GM12878 (cell line): ENCODE data around the gene EAF1. TPM values are rescaled to one million over a fixed set of nuclear protein-coding genes. Genes with fewer than 3 reads are reported as not detected.

Experiments
- ATAC-seq: fragments of 200-7000 bp; cut with Tn5 transposase; 3 replicates; pipeline ENCODE4 v1.9.1; 2020; ENCODE audit warnings: mild to moderate bottlenecking, moderate library complexity
- BruUV-seq: library from RNA; stranded (reverse); fragments of 400-500 nt; replicated peaks from 2 replicates; lab custom pipeline; 2021; lab: Mats Ljungman, UMichigan
- CTCF ChIA-PET: fragments of 300-600 bp; sonication (Branson Sonifier 250); formaldehyde crosslinking; extraction: SDS; loops from one replicate; lab custom pipeline; 2021; ENCODE audit warnings: inconsistent platforms; lab: Yijun Ruan, JAX
- POLR2A ChIA-PET: fragments of 350-600 bp; formaldehyde crosslinking; extraction: SDS; loops from one replicate; lab custom pipeline; 2021; ENCODE audit warnings: inconsistent platforms; lab: Charles Lee
- RAD21 ChIA-PET: fragments of 300-600 bp; sonication (Branson Sonifier 250); formaldehyde crosslinking; loops from one replicate; lab custom pipeline; 2023; ENCODE audit warnings: antibody characterized with exemption; ENCODE audit not compliant: unreplicated experiment; lab: Charles Lee
- SMC1A ChIA-PET: fragments of 300-600 bp; sonication (Branson Sonifier 250); formaldehyde crosslinking; loops from one replicate; lab custom pipeline; 2023; ENCODE audit not compliant: unreplicated experiment, uncharacterized antibody; lab: Charles Lee
- DNase-seq: peaks from one replicate; pipeline ENCODE4 v3.0.0-alpha.2; 2011; ENCODE audit warnings: low read depth, low spot score
- FAIRE-seq: peaks from 3 replicates; lab custom pipeline; 2011; peaks lifted over from hg19 to GRCh38; lab: Jason Lieb, UNC
- H2AFZ ChIP-seq: 2 replicates; pipeline ENCODE4 v1.6.0; 2011; ENCODE audit warnings: low read depth, low read length, control low read depth; ENCODE audit not compliant: control insufficient read depth
- H3K27ac ChIP-seq: 2 replicates; pipeline ENCODE4 v1.5.1; 2011; ENCODE audit warnings: control low read depth; ENCODE audit not compliant: control insufficient read depth, insufficient read depth
- H3K27me3 ChIP-seq, 2 experiments: replicated peaks in 1 of 2; 2 replicates each; pipeline versions ENCODE4 v1.6.0 to v1.6.1; 2011; ENCODE audit warnings: low read length in 1 of 2; ENCODE audit not compliant: control insufficient read depth in 2 of 2, insufficient read depth in 2 of 2
- H3K36me3 ChIP-seq, 2 experiments: 2 replicates each; pipeline ENCODE4 v1.5.1; 2011; ENCODE audit warnings: low read length in 1 of 2; ENCODE audit not compliant: control insufficient read depth in 2 of 2, insufficient read depth in 2 of 2
- H3K4me1 ChIP-seq: 2 replicates; pipeline ENCODE4 v1.6.1; 2011; ENCODE audit warnings: mild to moderate bottlenecking, low read length, moderate library complexity, mixed read lengths; ENCODE audit not compliant: control insufficient read depth, insufficient read depth
- H3K4me2 ChIP-seq: 2 replicates; pipeline ENCODE4 v1.6.0; 2011; ENCODE audit warnings: control low read depth; ENCODE audit not compliant: control insufficient read depth, insufficient read depth
- H3K4me3 ChIP-seq: fragments of 200-600 bp; sonication (generic); 2 replicates; pipeline ENCODE4 v1.5.1; 2016
- H3K79me2 ChIP-seq: 2 replicates; pipeline ENCODE4 v1.6.0; 2011; ENCODE audit warnings: low read length; ENCODE audit not compliant: control insufficient read depth, insufficient read depth
- H3K9ac ChIP-seq: 2 replicates; pipeline ENCODE4 v1.8.0; 2011; ENCODE audit warnings: low read length, control low read depth, mixed read lengths; ENCODE audit not compliant: control insufficient read depth, insufficient read depth
- H3K9me3 ChIP-seq: replicated peaks from 3 replicates; pipeline ENCODE4 v1.5.1; 2011; ENCODE audit warnings: mild to moderate bottlenecking, low read length; ENCODE audit not compliant: control insufficient read depth, insufficient read depth
- H4K20me1 ChIP-seq: 2 replicates; pipeline ENCODE4 v1.6.0; 2011; ENCODE audit not compliant: control insufficient read depth, insufficient read depth
- CTCF ChIP-seq, 3 experiments: IDR thresholded peaks in 2 of 3; conservative IDR thresholded peaks in 1 of 3; 2 replicates each; pipeline ENCODE4 v1.5.1; 2011; ENCODE audit warnings: low read depth in 3 of 3, low read length in 3 of 3, mild to moderate bottlenecking in 3 of 3, control low read depth in 2 of 3, moderate library complexity in 2 of 3, inconsistent platforms in 1 of 3, mixed read lengths in 1 of 3; ENCODE audit not compliant: control insufficient read depth in 2 of 3, insufficient read depth in 1 of 3; ENCODE audit errors: extremely low read depth in 1 of 3
- REST ChIP-seq: IDR thresholded peaks from 2 replicates; pipeline ENCODE4 v1.6.1; 2012; ENCODE audit warnings: mild to moderate bottlenecking, low read depth, low read length
- TBL1XR1 ChIP-seq: IDR thresholded peaks from 2 replicates; pipeline ENCODE4 v1.6.1; 2012; ENCODE audit warnings: low read depth, low read length, improper control_type of control experiment
- WGBS: methylation state at CpG from one replicate; pipeline ENCODE4 v1.1.6; 2016; ENCODE audit warnings: low lambda C conversion rate; ENCODE audit not compliant: insufficient replicate concordance, insufficient coverage; ENCODE audit errors: missing lambda C conversion rate; 5-methylcytosine and 5-hydroxymethylcytosine counted together
- in situ Hi-C: fragments of 300-500 bp; cut with MboI; formaldehyde crosslinking; loops from 9 replicates; pipeline ENCODE4 v1.14.3; 2018; ENCODE audit warnings: mixed read lengths
- intact Hi-C: fragments of 100-400 bp; cut with micrococcal nuclease; formaldehyde crosslinking; loops from one replicate; pipeline ENCODE4 v1.14.2; 2022; ENCODE audit not compliant: unreplicated experiment
- polyA plus RNA-seq, 11 experiments: library from polyadenylated mRNA; depleted of rRNA in 4 of 11; unstranded in 6 of 11; stranded (reverse) in 5 of 11; fragments of >200 nt; fragmentation: Nextera tagmentation in 4 of 11; fragmentation: Illumina TruSeq in 1 of 11; extraction: Ambion mirVana in 4 of 11; extraction: Trizol in 1 of 11; gene quantifications; 1 replicate in 1 of 11; 2 replicates in 10 of 11; pipeline versions ENCODE4 v1.2.1 to v1.2.3, GENCODE V29; 2011 to 2016; ENCODE audit warnings: inconsistent platforms in 2 of 11, missing spikeins in 2 of 11, low read depth in 1 of 11
- total RNA-seq, 4 experiments: library from RNA; depleted of rRNA in 3 of 4; stranded (reverse); fragments of >200 nt in 3 of 4; fragmentation: Illumina TruSeq in 1 of 4; extraction: Trizol in 1 of 4; gene quantifications; 2 replicates each; pipeline versions ENCODE4 v1.2.1 to v1.2.3, GENCODE V29; 2013 to 2021

EAF1 gene
- total and polyA plus RNA-seq, 10 of the 15 experiments (the other 5 are each of a cell fraction or from before 2014, with no cell fraction given), result 6.8 to 21.6 (median 15.6) TPM

GRCh38 chr3:15433531-15433930 is 6.1 kb downstream of the EAF1 start (continued):
- TF ChIP-seq CTCF (IDR thresholded peaks at IDR 0.05 in 2 of 3, conservative IDR thresholded peaks at IDR 0.05 in 1 of 3; ENCODE audit: control insufficient read depth in 2 of 3, extremely low read depth in 1 of 3, insufficient read depth in 1 of 3, low read depth in 3 of 3, low read length in 3 of 3), result no peak

GRCh38 chr3:15434756-15435155 is 7.4 kb downstream of the EAF1 start:
- intact Hi-C loops (no loop called here), in situ Hi-C loops (no loop called here)
- no peaks in the 10 kb centered on the region for H3K4me1 ChIP-seq
- H2AFZ ChIP-seq, result no peak overlapping the region
- WGBS, result 84% methylated on average over 4 of the region's 4 CpGs
- ATAC-seq (peak; percentile 18; the same call in 1 of the 3 replicates), DNase-seq (no peak), FAIRE-seq (no peak)
- H3K36me3 ChIP-seq, result peaks cover 6 to 41% of the 10 kb centered on the region in 2 experiments
- H4K20me1 ChIP-seq, result no peaks in the 10 kb centered on the region; the same call in 1 of the 2 replicates
- H3K9ac ChIP-seq, result no peak overlapping the region
- SMC1A ChIA-PET, result interaction anchor here (0.8 to 3.2 kb wide), 4 partner anchors 9 to 17 kb away, joined by 3 to 12 read pairs (median 4); no protein-coding TSS in a partner anchor
- no peaks in the 10 kb centered on the region for H3K27me3 ChIP-seq
- POLR2A ChIA-PET, result interaction anchor here (1.0 to 1.5 kb wide), 2 partner anchors 8 to 14 kb away, joined by 3 read pairs; no protein-coding TSS in a partner anchor
- CTCF ChIA-PET, result interaction anchor here (1.1 to 2.8 kb wide), 5 partner anchors 29 to 92 kb away, joined by 3 to 9 read pairs (median 5); no protein-coding TSS in a partner anchor
- peaks cover 5% of the 10 kb centered on the region for H3K79me2 ChIP-seq
- H3K4me3 ChIP-seq, result no peak overlapping the region
- H3K4me2 ChIP-seq, result no peak overlapping the region
- no TSS peak for BruUV-seq
- no peak overlapping the region for H3K27ac ChIP-seq
- no peaks in the 10 kb centered on the region for H3K9me3 ChIP-seq
- RAD21 ChIA-PET, result interaction anchor here (1.3 to 1.6 kb wide), 2 partner anchors 32 to 122 kb away, joined by 3 to 4 read pairs; no protein-coding TSS in a partner anchor
- no peak for TF ChIP-seq TBL1XR1
- TF ChIP-seq REST, result peak; percentile 82
